Gastrocnemius medialis (tissue), 4 donors: ENCODE data around the gene ZNF506.

Experiments
- CTCF ChIP-seq, 5 experiments: fragments of 450-650 bp in 3 of 5; fragments of 200-600 bp in 2 of 5; sonication (generic) in 2 of 5; IDR thresholded peaks in 4 of 5; conservative IDR thresholded peaks in 1 of 5; 1 replicate in 4 of 5; 2 replicates in 1 of 5; pipeline ENCODE4 v1.5.1; 2016 to 2019; ENCODE audit warnings: antibody characterized with exemption in 5 of 5, mild to moderate bottlenecking in 3 of 5, moderate library complexity in 3 of 5
- POLR2A ChIP-seq, 2 donors: fragments of 450-650 bp; IDR thresholded peaks; one replicate each; pipeline ENCODE4 v1.6.1; 2017; ENCODE audit warnings: antibody characterized with exemption in 2 of 2, mild to moderate bottlenecking in 2 of 2, moderate library complexity in 2 of 2

- TF ChIP-seq POLR2A (IDR thresholded peaks at IDR 0.05) (peak; percentile 82 to 97), CTCF (IDR thresholded peaks at IDR 0.05 in 4 of 5, conservative IDR thresholded peaks at IDR 0.05 in 1 of 5) (no peak)
Measured at GRCh38 chr19:19865750-19866610, 44.4 kb upstream of the ZNF506 start, which contains the start of gene ZNF253.
